ENCODE results near the gene QSER1. TPM values are rescaled to one million over a fixed set of nuclear protein-coding genes. Genes with fewer than 3 reads are reported as not detected.

Gene QSER1
- total RNA-seq, 1 experiment from 2014 or later, result 111 TPM

DNA sequence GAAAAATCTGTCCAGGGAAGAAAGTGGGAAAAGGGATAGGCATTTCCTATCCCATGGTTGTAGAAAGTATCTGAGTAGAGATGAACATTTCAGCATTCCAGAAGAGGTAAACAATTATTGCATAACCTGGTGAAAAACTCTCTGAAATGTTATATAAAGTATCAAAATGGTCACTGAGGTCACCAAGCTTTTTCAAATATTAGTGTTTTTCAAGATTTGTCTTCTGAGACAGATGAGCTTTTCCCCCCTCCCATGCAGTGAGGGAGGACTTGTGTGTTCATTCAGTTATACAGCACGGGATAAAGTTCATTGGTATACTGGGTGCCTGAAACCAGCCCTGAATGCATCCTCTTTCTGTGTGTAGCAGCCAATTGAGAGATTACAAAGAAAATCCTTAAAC, 121.1 kb downstream of the QSER1 start:
- CTCF ChIA-PET, result no interaction called here
- DNase-seq (ENCODE audit: low spot score), result no peak
- TF ChIP-seq, protein P1, sequence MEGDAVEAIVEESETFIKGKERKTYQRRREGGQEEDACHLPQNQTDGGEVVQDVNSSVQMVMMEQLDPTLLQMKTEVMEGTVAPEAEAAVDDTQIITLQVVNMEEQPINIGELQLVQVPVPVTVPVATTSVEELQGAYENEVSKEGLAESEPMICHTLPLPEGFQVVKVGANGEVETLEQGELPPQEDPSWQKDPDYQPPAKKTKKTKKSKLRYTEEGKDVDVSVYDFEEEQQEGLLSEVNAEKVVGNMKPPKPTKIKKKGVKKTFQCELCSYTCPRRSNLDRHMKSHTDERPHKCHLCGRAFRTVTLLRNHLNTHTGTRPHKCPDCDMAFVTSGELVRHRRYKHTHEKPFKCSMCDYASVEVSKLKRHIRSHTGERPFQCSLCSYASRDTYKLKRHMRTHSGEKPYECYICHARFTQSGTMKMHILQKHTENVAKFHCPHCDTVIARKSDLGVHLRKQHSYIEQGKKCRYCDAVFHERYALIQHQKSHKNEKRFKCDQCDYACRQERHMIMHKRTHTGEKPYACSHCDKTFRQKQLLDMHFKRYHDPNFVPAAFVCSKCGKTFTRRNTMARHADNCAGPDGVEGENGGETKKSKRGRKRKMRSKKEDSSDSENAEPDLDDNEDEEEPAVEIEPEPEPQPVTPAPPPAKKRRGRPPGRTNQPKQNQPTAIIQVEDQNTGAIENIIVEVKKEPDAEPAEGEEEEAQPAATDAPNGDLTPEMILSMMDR (conservative IDR thresholded peaks at IDR 0.05; ENCODE audit: low read depth, low read length), result no peak
- no peak for TF ChIP-seq EZH2 (IDR thresholded peaks at IDR 0.05; ENCODE audit: borderline replicate concordance, low read depth, low read length, poor library complexity, severe bottlenecking)
- Histone ChIP-seq H3K27me3 (replicated peaks; ENCODE audit: insufficient read depth, low read depth, low read length, poor library complexity) (no peaks in the 10 kb centered on the region), H3K36me3 (ENCODE audit: insufficient read depth, low read length, poor library complexity, severe bottlenecking) (no peaks in the 10 kb centered on the region), H3K27ac (ENCODE audit: low read depth, low read length, poor library complexity, severe bottlenecking) (no peak overlapping the region), H3K4me1 (ENCODE audit: insufficient read depth, low read length, poor library complexity, severe bottlenecking) (peaks cover 12% of the 10 kb centered on the region), H3K9me3 (ENCODE audit: low read depth, low read length, poor library complexity, severe bottlenecking) (no peaks in the 10 kb centered on the region), H3K4me3 (ENCODE audit: low read depth, low read length, poor library complexity, severe bottlenecking) (no peak overlapping the region)
- BruUV-seq (replicated peaks), result no TSS peak
- POLR2A ChIA-PET (ENCODE audit: low non-redundant PET), result no interaction called here
- intact Hi-C loops (cut with micrococcal nuclease; ENCODE audit: unreplicated experiment), result loop anchor here (2.0 kb wide), 1 partner anchor 25 kb away; the partner anchor contains the start of gene TCP11L1

DNA sequence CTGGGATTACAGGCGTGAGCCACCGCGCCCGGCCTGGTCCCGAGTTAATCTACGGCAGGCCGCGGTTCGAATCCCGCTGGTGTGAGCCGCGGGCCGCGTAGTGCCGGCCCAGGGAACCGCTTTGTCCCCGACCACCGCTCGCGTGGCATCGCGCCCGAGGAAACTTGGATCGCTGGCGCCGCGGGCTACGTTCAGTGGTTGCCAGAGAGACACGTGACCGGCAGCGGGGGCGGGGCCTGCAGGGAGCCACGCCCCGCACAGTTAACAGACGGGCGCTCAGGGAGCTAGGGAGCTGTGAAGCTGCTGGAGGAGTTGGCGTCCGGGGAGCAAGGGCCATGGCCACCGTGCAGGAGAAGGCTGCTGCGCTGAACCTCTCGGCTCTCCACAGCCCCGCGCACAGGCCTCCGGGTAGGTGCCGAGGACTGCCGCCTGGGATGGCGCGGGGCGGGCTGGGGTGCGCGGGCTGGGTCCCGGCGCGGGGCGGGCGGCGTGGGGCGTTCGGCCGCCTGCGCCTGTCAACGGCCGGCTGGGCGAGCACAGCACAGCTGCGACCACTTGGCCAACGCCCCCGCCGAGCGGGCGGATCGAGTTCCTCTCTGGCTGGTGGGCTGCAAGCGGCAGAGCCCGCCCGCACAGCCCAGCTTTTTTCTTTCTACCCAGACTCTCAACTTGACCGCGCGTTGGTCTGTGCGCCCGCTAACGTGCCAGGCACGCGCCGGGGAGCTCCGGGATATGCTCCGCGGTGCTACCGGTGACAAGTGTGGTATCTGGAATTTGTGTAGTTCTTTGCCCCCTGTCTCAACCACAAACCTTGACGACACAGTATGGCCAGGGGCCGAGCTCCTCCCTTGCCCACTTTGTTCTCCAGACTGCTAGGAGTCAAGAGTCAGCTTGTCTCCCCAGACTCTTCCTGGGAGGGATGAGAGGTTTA, 123.3 kb downstream of the QSER1 start, which contains the start of gene DEPDC7:
TSS of gene DEPDC7 (plus strand) at position 258 of the 931 bp plus-strand sequence. CDS start at position 336, 78 bp downstream.
- H3K4me1 ChIP-seq (ENCODE audit: insufficient read depth, low read length, poor library complexity, severe bottlenecking), result peaks cover 12% of the 10 kb centered on the region
- CTCF ChIA-PET, result interaction anchor here (0.6 kb wide), 2 partner anchors 10 to 75 kb away, joined by 3 read pairs; no protein-coding TSS in a partner anchor
- H3K27ac ChIP-seq (ENCODE audit: low read depth, low read length, poor library complexity, severe bottlenecking), result peak within 1 kb of the TSS; percentile 31
- H3K4me3 ChIP-seq (ENCODE audit: low read depth, low read length, poor library complexity, severe bottlenecking), result peak within 1 kb of the TSS; percentile 60
- BruUV-seq (replicated peaks), result no TSS peak
- TF ChIP-seq, protein P1 (conservative IDR thresholded peaks at IDR 0.05; ENCODE audit: low read depth, low read length), result no peak
- TF ChIP-seq EZH2 (IDR thresholded peaks at IDR 0.05; ENCODE audit: borderline replicate concordance, low read depth, low read length, poor library complexity, severe bottlenecking), result no peak
- no peaks in the 10 kb centered on the region for H3K27me3 ChIP-seq (replicated peaks; ENCODE audit: insufficient read depth, low read depth, low read length, poor library complexity)
- POLR2A ChIA-PET (ENCODE audit: low non-redundant PET), result interaction anchor here (0.5 to 0.6 kb wide), 2 partner anchors 38 to 1239 kb away, joined by 3 read pairs; no protein-coding TSS in a partner anchor
- H3K9me3 ChIP-seq (ENCODE audit: low read depth, low read length, poor library complexity, severe bottlenecking), result no peaks in the 10 kb centered on the region
- no peaks in the 10 kb centered on the region for H3K36me3 ChIP-seq (ENCODE audit: insufficient read depth, low read length, poor library complexity, severe bottlenecking)
- intact Hi-C loops (cut with micrococcal nuclease; ENCODE audit: unreplicated experiment), result loop anchor here (2.0 kb wide), 1 partner anchor 23 kb away; the partner anchor contains the start of gene TCP11L1
- peak; percentile 100 for DNase-seq (ENCODE audit: low spot score)

DNA sequence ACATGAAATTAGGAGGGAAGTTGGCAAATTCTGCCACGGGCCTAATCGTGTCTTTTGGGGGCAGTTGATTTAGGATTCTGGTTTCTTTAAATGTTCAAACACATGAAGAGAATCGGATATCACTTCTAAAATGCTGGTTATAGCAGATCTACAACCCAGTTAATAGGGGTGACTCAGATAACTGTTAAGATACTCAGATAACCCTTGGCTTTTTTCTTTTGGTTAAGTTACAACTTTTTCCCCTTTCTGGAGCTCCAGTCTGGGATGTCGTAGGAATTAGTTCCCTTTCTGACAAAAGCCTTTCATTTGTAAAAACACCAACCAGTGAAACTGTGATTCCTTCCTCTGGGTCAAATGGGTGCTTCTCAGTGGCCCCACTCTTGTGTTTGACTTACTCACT, 124.0 kb downstream of the QSER1 start:
- TSS peak; percentile 51 for BruUV-seq (replicated peaks)
- Histone ChIP-seq H3K27me3 (replicated peaks; ENCODE audit: insufficient read depth, low read depth, low read length, poor library complexity) (no peaks in the 10 kb centered on the region), H3K9me3 (ENCODE audit: low read depth, low read length, poor library complexity, severe bottlenecking) (no peaks in the 10 kb centered on the region), H3K4me1 (ENCODE audit: insufficient read depth, low read length, poor library complexity, severe bottlenecking) (peaks cover 14% of the 10 kb centered on the region), H3K36me3 (ENCODE audit: insufficient read depth, low read length, poor library complexity, severe bottlenecking) (no peaks in the 10 kb centered on the region), H3K4me3 (ENCODE audit: low read depth, low read length, poor library complexity, severe bottlenecking) (peak overlapping the region; percentile 60), H3K27ac (ENCODE audit: low read depth, low read length, poor library complexity, severe bottlenecking) (no peak overlapping the region)
- no peak for TF ChIP-seq EZH2 (IDR thresholded peaks at IDR 0.05; ENCODE audit: borderline replicate concordance, low read depth, low read length, poor library complexity, severe bottlenecking)
- TF ChIP-seq, protein P1 (conservative IDR thresholded peaks at IDR 0.05; ENCODE audit: low read depth, low read length), result no peak
- intact Hi-C loops (cut with micrococcal nuclease; ENCODE audit: unreplicated experiment), result no loop called here
- POLR2A ChIA-PET (ENCODE audit: low non-redundant PET), result no interaction called here
- CTCF ChIA-PET, result no interaction called here
- DNase-seq (ENCODE audit: low spot score), result no peak
